ENCODE data around the gene PLSCR1.

Gene PLSCR1

GRCh38 chr3:146505516-146505915 lies 38.9 kb downstream of the PLSCR1 start:
- ATAC-seq: no peak

GRCh38 chr3:146504498-146505197 lies 39.8 kb downstream of the PLSCR1 start:
- TF ChIP-seq POU6F1 (CRISPR knock-in tag; IDR thresholded peaks at IDR 0.05; ENCODE audit: borderline replicate concordance, low read depth): no peak
- no peak for TF ChIP-seq TCF4 (CRISPR knock-in tag; IDR thresholded peaks at IDR 0.05; ENCODE audit: borderline replicate concordance)
- TF ChIP-seq CSRNP3 (CRISPR knock-in tag; IDR thresholded peaks at IDR 0.05): no peak
- no peak for TF ChIP-seq TOX (CRISPR knock-in tag; IDR thresholded peaks at IDR 0.05; ENCODE audit: borderline replicate concordance)
- no peak for TF ChIP-seq PATZ1 (CRISPR knock-in tag; IDR thresholded peaks at IDR 0.05; ENCODE audit: borderline replicate concordance)
- no peak for TF ChIP-seq GLIS3 (CRISPR knock-in tag; IDR thresholded peaks at IDR 0.05)
- TF ChIP-seq ZFP30 (CRISPR knock-in tag; IDR thresholded peaks at IDR 0.05): no peak
- no peak for ATAC-seq

More at GRCh38 chr3:146505516-146505915, 38.9 kb downstream of the PLSCR1 start:
- no peak for TF ChIP-seq SNAI2 (CRISPR knock-in tag; IDR thresholded peaks at IDR 0.05)
- TF ChIP-seq CSRNP3 (CRISPR knock-in tag; IDR thresholded peaks at IDR 0.05): no peak
- no peak for TF ChIP-seq POU6F1 (CRISPR knock-in tag; IDR thresholded peaks at IDR 0.05; ENCODE audit: borderline replicate concordance, low read depth)
- TF ChIP-seq ZFP30 (CRISPR knock-in tag; IDR thresholded peaks at IDR 0.05): no peak
- no peak for TF ChIP-seq ESRRG (CRISPR knock-in tag; IDR thresholded peaks at IDR 0.05)
- TF ChIP-seq GLIS3 (CRISPR knock-in tag; IDR thresholded peaks at IDR 0.05): no peak
- TF ChIP-seq PATZ1 (CRISPR knock-in tag; IDR thresholded peaks at IDR 0.05; ENCODE audit: borderline replicate concordance): no peak
- TF ChIP-seq ZNF70 (CRISPR knock-in tag; IDR thresholded peaks at IDR 0.05): no peak
- no peak for TF ChIP-seq TCF4 (CRISPR knock-in tag; IDR thresholded peaks at IDR 0.05; ENCODE audit: borderline replicate concordance)
- TF ChIP-seq ISL1 (CRISPR knock-in tag; IDR thresholded peaks at IDR 0.05): no peak
- no peak for TF ChIP-seq CREB5 (CRISPR knock-in tag; IDR thresholded peaks at IDR 0.05; ENCODE audit: low read depth)
- TF ChIP-seq BACH2 (CRISPR knock-in tag; IDR thresholded peaks at IDR 0.05; ENCODE audit: borderline replicate concordance): no peak
- TF ChIP-seq ZNF8 (CRISPR knock-in tag; IDR thresholded peaks at IDR 0.05): no peak
- TF ChIP-seq ARNTL (CRISPR knock-in tag; IDR thresholded peaks at IDR 0.05; ENCODE audit: borderline replicate concordance, low read depth): no peak
- TF ChIP-seq OSR1 (CRISPR knock-in tag; IDR thresholded peaks at IDR 0.05): no peak
- no peak for TF ChIP-seq CSDC2 (CRISPR knock-in tag; IDR thresholded peaks at IDR 0.05)
- no peak for TF ChIP-seq TOX (CRISPR knock-in tag; IDR thresholded peaks at IDR 0.05; ENCODE audit: borderline replicate concordance)
- TF ChIP-seq ZC3H10 (CRISPR knock-in tag; IDR thresholded peaks at IDR 0.05): no peak
- no peak for TF ChIP-seq RARB (CRISPR knock-in tag; IDR thresholded peaks at IDR 0.05)
